Psoas muscle (tissue), 8 donors: ENCODE measurements around the gene TPO. TPM values are rescaled to one million over a fixed set of nuclear protein-coding genes. Genes with fewer than 3 reads are reported as not detected.

Source experiments
- ATAC-seq, 4 donors: fragments of 200-7000 bp; cut with Tn5 transposase; one replicate each; pipeline ENCODE4 v1.9.1; 2020; ENCODE audit warnings: moderate library complexity in 3 of 4, mild to moderate bottlenecking in 2 of 4
- DNase-seq, 2 donors: peaks; one replicate each; pipeline ENCODE4 v3.0.0-alpha.2; 2020
- H3K27ac ChIP-seq: fragments of 200-600 bp; one replicate; pipeline ENCODE4 v1.8.0; 2022
- H3K27me3 ChIP-seq, 3 donors: fragments of 200-600 bp in 1 of 3; one replicate each; pipeline versions ENCODE4 v1.6.1 to v1.8.0; 2013 to 2022; ENCODE audit warnings: low read length in 2 of 3, mild to moderate bottlenecking in 2 of 3, moderate library complexity in 1 of 3; ENCODE audit not compliant: insufficient read depth in 3 of 3
- H3K36me3 ChIP-seq, 2 donors: fragments of 200-600 bp in 1 of 2; one replicate each; pipeline versions ENCODE4 v1.6.1 to v1.8.0; 2013 to 2022; ENCODE audit warnings: low read depth in 1 of 2, mild to moderate bottlenecking in 1 of 2, moderate library complexity in 1 of 2; ENCODE audit not compliant: insufficient read depth in 1 of 2
- H3K4me1 ChIP-seq: fragments of 200-600 bp; one replicate; pipeline ENCODE4 v1.8.0; 2022
- H3K4me3 ChIP-seq: fragments of 200-600 bp; one replicate; pipeline ENCODE4 v1.8.0; 2022; ENCODE audit warnings: mild to moderate bottlenecking
- H3K9me3 ChIP-seq: fragments of 200-600 bp; one replicate; pipeline ENCODE4 v1.8.0; 2022
- WGBS, 3 donors: extraction: QIAGEN DNeasy Blood & Tissue Kit; methylation state at CpG; one replicate each; pipeline versions ENCODE4 v1.1.6 to v1.1.7; 2013; 5-methylcytosine and 5-hydroxymethylcytosine counted together
- intact Hi-C, 2 donors: fragments of 100-400 bp; cut with DNase I; formaldehyde crosslinking; loops; one replicate each; pipeline versions ENCODE4 v1.11.0 to v1.14.2; 2022
- polyA plus RNA-seq, 3 donors: library from polyadenylated mRNA; stranded (reverse); fragments of 200-250 nt; gene quantifications; one replicate each; pipeline ENCODE4 v1.2.3, GENCODE V29; 2013
- total RNA-seq, 4 donors: library from RNA; stranded (reverse); fragmentation: NEBNext Ultra II Directional in 2 of 4; extraction: Animal tissue kit (Norgen Biotek cat#: 25700) in 2 of 4; gene quantifications; one replicate each; pipeline versions ENCODE4 v1.2.1 to v1.2.4, GENCODE V29; 2021 to 2023
- TF ChIP-seq, protein P1 (sequence below): fragments of 200-600 bp; IDR thresholded peaks from one replicate; pipeline ENCODE4 v1.8.0; 2022; ENCODE audit warnings: antibody characterized with exemption
- donor health status: healthy with polysubstance abuse.
- donor health status: DM: no; HTN: no; CAD: no; lungs with moderate emphysema.
- donor health status: Bipolar disorder and iron deficiency.
- donor health status: healthy.
- donor health status: DM: yes; HTN: yes; CAD: no.
- donor health status: DM: no; HTN: no; CAD: no.
- donor health status: DM: no; HTN: no; CAD: no.
- donor health status: DM: yes; HTN: yes; CAD: no.

TPO gene
- total and polyA plus RNA-seq, 7 donors, result 2.1 to 4.5 (median 3.8) TPM

DNA sequence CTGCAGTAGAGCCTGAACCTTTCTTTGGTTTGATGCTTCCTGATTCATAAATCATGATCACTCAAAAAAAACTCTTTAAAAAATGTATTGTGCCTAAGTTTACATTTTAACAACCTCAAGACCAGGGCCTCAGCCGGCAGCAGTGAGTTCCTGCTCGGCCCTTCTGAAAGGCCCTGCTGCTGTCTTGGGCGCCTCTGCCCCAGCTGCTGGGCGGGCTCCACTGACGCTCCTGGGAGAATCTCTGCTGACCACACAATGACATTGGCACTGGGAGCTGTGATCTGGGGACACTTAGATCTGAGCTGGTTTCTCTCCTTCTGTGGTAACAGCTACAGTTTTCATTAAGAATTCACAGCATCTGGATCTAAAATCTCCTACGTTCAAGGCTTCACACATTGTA, 25.7 kb downstream of the TPO start:
- Histone ChIP-seq H3K27ac (no peak overlapping the region), H3K9me3 (no peaks in the 10 kb centered on the region), H3K4me1 (no peaks in the 10 kb centered on the region), H3K4me3 (no peak overlapping the region), H3K27me3 (no peaks in the 10 kb centered on the region), H3K36me3 (no peaks in the 10 kb centered on the region)
- ATAC-seq, result no peak
- WGBS, 3 donors, result 65 to 76% (median 70%) methylated on average over 6 of the region's 6 CpGs
- intact Hi-C loops, result no loop called here
- DNase-seq, result no peak
- TF ChIP-seq, protein P1, sequence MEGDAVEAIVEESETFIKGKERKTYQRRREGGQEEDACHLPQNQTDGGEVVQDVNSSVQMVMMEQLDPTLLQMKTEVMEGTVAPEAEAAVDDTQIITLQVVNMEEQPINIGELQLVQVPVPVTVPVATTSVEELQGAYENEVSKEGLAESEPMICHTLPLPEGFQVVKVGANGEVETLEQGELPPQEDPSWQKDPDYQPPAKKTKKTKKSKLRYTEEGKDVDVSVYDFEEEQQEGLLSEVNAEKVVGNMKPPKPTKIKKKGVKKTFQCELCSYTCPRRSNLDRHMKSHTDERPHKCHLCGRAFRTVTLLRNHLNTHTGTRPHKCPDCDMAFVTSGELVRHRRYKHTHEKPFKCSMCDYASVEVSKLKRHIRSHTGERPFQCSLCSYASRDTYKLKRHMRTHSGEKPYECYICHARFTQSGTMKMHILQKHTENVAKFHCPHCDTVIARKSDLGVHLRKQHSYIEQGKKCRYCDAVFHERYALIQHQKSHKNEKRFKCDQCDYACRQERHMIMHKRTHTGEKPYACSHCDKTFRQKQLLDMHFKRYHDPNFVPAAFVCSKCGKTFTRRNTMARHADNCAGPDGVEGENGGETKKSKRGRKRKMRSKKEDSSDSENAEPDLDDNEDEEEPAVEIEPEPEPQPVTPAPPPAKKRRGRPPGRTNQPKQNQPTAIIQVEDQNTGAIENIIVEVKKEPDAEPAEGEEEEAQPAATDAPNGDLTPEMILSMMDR, result no peak

DNA sequence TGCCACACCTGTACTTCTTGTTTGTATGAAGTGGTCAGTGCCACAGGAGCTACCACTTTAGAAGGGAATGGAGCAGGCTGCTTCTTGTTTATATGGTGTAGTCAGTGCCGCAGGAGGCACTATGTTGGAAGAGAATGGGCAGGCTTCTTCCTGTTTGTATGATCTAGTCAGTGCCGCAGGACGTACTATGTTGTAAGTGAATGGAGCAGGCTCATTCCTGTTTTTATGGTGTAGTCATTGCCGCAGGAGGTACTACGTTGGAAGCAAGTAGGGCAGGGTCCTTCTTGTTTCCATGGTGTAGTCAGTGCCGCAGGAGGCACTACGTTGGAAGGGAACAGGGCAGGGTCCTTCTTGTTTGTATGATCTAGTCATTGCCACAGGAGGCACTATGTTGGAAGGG, 27.3 kb downstream of the TPO start:
- no peaks in the 10 kb centered on the region for H3K9me3 ChIP-seq
- 81 to 91% (median 90%) methylated on average over 7 of the region's 7 CpGs for WGBS, 3 donors
- intact Hi-C loops, result no loop called here

DNA sequence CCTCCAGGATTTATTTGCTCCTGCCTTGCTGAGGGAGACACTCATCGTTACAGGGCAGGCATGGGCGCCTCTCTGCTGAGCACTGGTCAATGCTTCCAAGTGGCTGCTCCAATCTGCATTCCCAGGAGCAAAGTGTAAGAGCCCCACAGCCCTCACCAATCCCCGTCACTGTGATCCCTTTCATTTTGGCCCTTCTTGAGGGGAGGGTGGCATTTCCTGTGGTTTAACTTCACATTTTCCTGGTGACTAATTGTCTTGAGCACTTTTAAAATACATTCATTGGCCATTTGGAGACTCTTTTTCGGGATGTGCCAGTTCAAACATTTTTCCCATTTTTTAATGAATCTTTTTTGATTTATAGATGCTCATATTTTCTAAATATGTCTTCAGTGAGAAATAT, 33.0 kb downstream of the TPO start:
- Histone ChIP-seq H3K4me1 (no peaks in the 10 kb centered on the region), H3K36me3 (no peaks in the 10 kb centered on the region), H3K4me3 (no peak overlapping the region), H3K27ac (no peak overlapping the region), H3K9me3 (no peaks in the 10 kb centered on the region), H3K27me3 (peaks cover 0 to 11% (median 2%) of the 10 kb centered on the region in 3 donors)
- intact Hi-C loops, result no loop called here
- 77 to 86% (median 83%) methylated on average over 4 of the region's 4 CpGs for WGBS, 3 donors
- TF ChIP-seq, protein P1, result no peak
- DNase-seq (no peak), ATAC-seq (no peak)

More for the DNA sequence above, 27.3 kb downstream of the TPO start:
- Histone ChIP-seq H3K27me3 (no peaks in the 10 kb centered on the region), H3K27ac (no peak overlapping the region), H3K4me3 (no peak overlapping the region), H3K4me1 (no peaks in the 10 kb centered on the region), H3K36me3 (no peaks in the 10 kb centered on the region)
- DNase-seq, result no peak
- TF ChIP-seq, protein P1, result no peak
- ATAC-seq, result no peak

DNA sequence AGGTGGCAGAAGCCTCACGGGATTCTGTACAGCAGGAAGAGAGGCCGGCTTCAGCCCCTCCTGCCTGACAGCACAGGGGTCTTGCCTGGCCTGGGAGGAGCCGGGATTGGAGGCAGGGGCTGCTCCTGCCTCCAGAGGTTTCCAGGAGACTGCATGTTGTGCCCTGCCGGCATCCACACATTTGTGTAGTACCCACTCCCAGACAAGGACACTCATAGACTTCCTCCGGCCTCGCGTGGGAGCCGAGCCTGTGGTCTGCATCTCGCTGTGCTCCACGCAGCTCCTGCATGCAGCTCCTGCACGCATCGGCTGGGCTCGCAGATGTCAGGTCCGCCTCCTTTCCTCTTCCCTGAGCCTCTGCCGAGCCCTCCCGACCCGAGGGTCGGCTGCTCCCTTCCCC, 34.7 kb downstream of the TPO start:
- no peak overlapping the region for H3K4me3 ChIP-seq
- no peak for ATAC-seq
- no peak overlapping the region for H3K27ac ChIP-seq
- H3K9me3 ChIP-seq, result no peaks in the 10 kb centered on the region
- TF ChIP-seq, protein P1, result no peak
- 36 to 47% (median 41%) methylated on average over 18 of the region's 18 CpGs for WGBS, 3 donors
- H3K27me3 ChIP-seq, result peaks cover 0 to 11% (median 2%) of the 10 kb centered on the region in 3 donors
- no peak for DNase-seq
- H3K4me1 ChIP-seq, result no peaks in the 10 kb centered on the region
- H3K36me3 ChIP-seq, result no peaks in the 10 kb centered on the region
- intact Hi-C loops, result no loop called here

DNA sequence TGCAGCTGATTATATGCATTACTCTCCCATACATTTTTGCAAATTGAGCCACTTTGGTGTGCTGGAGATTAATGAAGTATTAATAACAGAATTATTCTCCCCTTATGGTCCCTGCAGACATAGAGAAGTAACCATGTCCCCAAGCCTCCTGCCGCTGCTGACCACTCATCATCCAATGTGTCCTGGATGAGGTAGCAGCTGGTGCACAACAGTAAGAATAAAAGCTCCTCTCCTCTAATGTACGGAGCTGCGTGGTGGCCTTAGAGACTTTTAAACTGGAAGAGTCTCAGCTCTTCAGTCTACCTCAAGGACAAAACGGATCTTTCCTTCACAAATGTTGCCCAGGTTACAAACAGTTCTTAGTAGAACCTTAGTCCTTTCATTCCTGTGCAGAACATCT, 37.7 kb downstream of the TPO start:
- DNase-seq (no peak), ATAC-seq (no peak)
- intact Hi-C loops, result no loop called here
- Histone ChIP-seq H3K27me3 (peaks cover 0 to 11% (median 2%) of the 10 kb centered on the region in 3 donors), H3K4me3 (no peak overlapping the region), H3K27ac (no peak overlapping the region), H3K4me1 (no peaks in the 10 kb centered on the region), H3K36me3 (no peaks in the 10 kb centered on the region), H3K9me3 (no peaks in the 10 kb centered on the region)
- TF ChIP-seq, protein P1, result no peak
- WGBS, 3 donors, result 44 to 56% (median 47%) methylated on average over 4 of the region's 4 CpGs
